Activated T-cell treated with anti-CD3 and anti-CD28 coated beads for 4 hours (primary cell): Measurements from ENCODE around the gene ZSCAN5C.
"Not testable (repeated sequence)": the region's sequence is repeated elsewhere in the genome, so short reads cannot be mapped to it uniquely, and the experiment has no call there.

Experiments used
- DNase-seq: peaks from one replicate; pipeline ENCODE4 v3.0.0-alpha.2; 2020

Gene ZSCAN5C

GRCh38 chr19:56201973-56202372 lies at the start of gene ZSCAN5C:
Gene ZSCAN5C (plus strand): TSS chr19:56202273. CDS start chr19:56205914, 3,641 bp downstream.
- DNase-seq: no peak

- DNase-seq: no peak
These were observed 49.4 kb upstream of the ZSCAN5C start for GRCh38 chr19:56152644-56153043.

- DNase-seq: no peak
These were observed 48.6 kb upstream of the ZSCAN5C start for GRCh38 chr19:56153507-56153906.

- no peak for DNase-seq
These were observed 46.9 kb upstream of the ZSCAN5C start for GRCh38 chr19:56155124-56155687.

GRCh38 chr19:56156768-56157167 lies 45.3 kb upstream of the ZSCAN5C start:
- no peak for DNase-seq

GRCh38 chr19:56158170-56158757 lies 43.8 kb upstream of the ZSCAN5C start:
- DNase-seq: no peak

GRCh38 chr19:56159009-56159559 lies 43.0 kb upstream of the ZSCAN5C start:
- DNase-seq: no peak

- no peak for DNase-seq
These were observed 42.3 kb upstream of the ZSCAN5C start for GRCh38 chr19:56159622-56160271.

- DNase-seq: no peak
These were observed 40.5 kb upstream of the ZSCAN5C start for GRCh38 chr19:56161534-56161933.

GRCh38 chr19:56162258-56162657 lies 39.8 kb upstream of the ZSCAN5C start:
- DNase-seq: no peak

- no peak for DNase-seq
These were observed 39.0 kb upstream of the ZSCAN5C start for GRCh38 chr19:56163097-56163496.

- no peak for DNase-seq
These were observed 35.0 kb upstream of the ZSCAN5C start for GRCh38 chr19:56167064-56167578.

- DNase-seq: no peak
These were observed 31.8 kb upstream of the ZSCAN5C start for GRCh38 chr19:56170261-56170660.

- DNase-seq: no peak
These were observed 28.0 kb upstream of the ZSCAN5C start for GRCh38 chr19:56174086-56174485.

GRCh38 chr19:56174550-56174949 lies 27.5 kb upstream of the ZSCAN5C start:
- no peak for DNase-seq

- DNase-seq: not testable (repeated sequence)
These were observed 26.2 kb upstream of the ZSCAN5C start, which contains the start of gene GALP for GRCh38 chr19:56175861-56176307. Gene GALP (plus strand): TSS chr19:56176008. CDS start chr19:56177109, 1,101 bp downstream.

- DNase-seq: not testable (repeated sequence)
These were observed 25.8 kb upstream of the ZSCAN5C start for GRCh38 chr19:56176310-56176709.

GRCh38 chr19:56176881-56177280 lies 25.2 kb upstream of the ZSCAN5C start:
- no peak for DNase-seq

GRCh38 chr19:56177564-56178243 lies 24.4 kb upstream of the ZSCAN5C start:
- DNase-seq: no peak

GRCh38 chr19:56189785-56190184 lies 12.3 kb upstream of the ZSCAN5C start:
- DNase-seq: no peak

- DNase-seq: no peak
These were observed 11.0 kb upstream of the ZSCAN5C start for GRCh38 chr19:56191115-56191514.

GRCh38 chr19:56191711-56192110 lies 10.4 kb upstream of the ZSCAN5C start:
- DNase-seq: no peak

GRCh38 chr19:56193981-56194640 lies 8.0 kb upstream of the ZSCAN5C start:
- DNase-seq: no peak
